H54 (cell line): ENCODE results near the gene PIP5KL1.
A peak's percentile ranks its signal among the peaks of the same experiment; 100 is the strongest.

ENCODE experiments used
- DNase-seq: peaks from one replicate; pipeline ENCODE4 v3.0.0; 2011; ENCODE audit warnings: low spot score, mixed read lengths; ENCODE audit not compliant: insufficient read length
- FAIRE-seq: peaks from 3 replicates; lab custom pipeline; 2011; peaks lifted over from hg19 to GRCh38; lab: Jason Lieb, UNC
- POLR2A ChIP-seq: IDR thresholded peaks from 2 replicates; pipeline ENCODE4 v1.6.1; 2011; ENCODE audit warnings: low read depth, mild to moderate bottlenecking, low read length

PIP5KL1 gene

GRCh38 chr9:127947841-127948710, 17.5 kb upstream of the PIP5KL1 start:
- DNase-seq (no peak), FAIRE-seq (no peak)
- no peak for TF ChIP-seq POLR2A

- DNase-seq (no peak), FAIRE-seq (no peak)
- no peak for TF ChIP-seq POLR2A
Measured at GRCh38 chr9:127946728-127947127, 16.2 kb upstream of the PIP5KL1 start.

- FAIRE-seq (no peak), DNase-seq (no peak)
- TF ChIP-seq POLR2A, result no peak
Measured at GRCh38 chr9:127945942-127946341, 15.4 kb upstream of the PIP5KL1 start.

GRCh38 chr9:127945338-127945737, 14.8 kb upstream of the PIP5KL1 start:
- no peak for FAIRE-seq
- no peak for TF ChIP-seq POLR2A

GRCh38 chr9:127944586-127945218, 14.1 kb upstream of the PIP5KL1 start:
- DNase-seq (no peak), FAIRE-seq (no peak)
- TF ChIP-seq POLR2A, result no peak

More at GRCh38 chr9:127945338-127945737, 14.8 kb upstream of the PIP5KL1 start:
- no peak for DNase-seq

GRCh38 chr9:127943731-127944144, 13.2 kb upstream of the PIP5KL1 start:
- TF ChIP-seq POLR2A, result no peak
- peak; percentile 85 for DNase-seq
- FAIRE-seq, result peak; percentile 33

GRCh38 chr9:127943011-127943662, 12.6 kb upstream of the PIP5KL1 start:
- no peak for TF ChIP-seq POLR2A
- DNase-seq (no peak), FAIRE-seq (no peak)

- DNase-seq (peak; percentile 77), FAIRE-seq (no peak)
- no peak for TF ChIP-seq POLR2A
Measured at GRCh38 chr9:127942216-127943010, 11.8 kb upstream of the PIP5KL1 start.

GRCh38 chr9:127941961-127942215, 11.3 kb upstream of the PIP5KL1 start:
- DNase-seq, result no peak
- no peak for FAIRE-seq
- TF ChIP-seq POLR2A, result no peak

- no peak for FAIRE-seq
- no peak for TF ChIP-seq POLR2A
- no peak for DNase-seq
Measured at GRCh38 chr9:127941062-127941960, 10.7 kb upstream of the PIP5KL1 start.

GRCh38 chr9:127940593-127940992, 10.0 kb upstream of the PIP5KL1 start:
- no peak for DNase-seq
- no peak for TF ChIP-seq POLR2A
- no peak for FAIRE-seq

- no peak for FAIRE-seq
- no peak for DNase-seq
- TF ChIP-seq POLR2A, result no peak
Measured at GRCh38 chr9:127938298-127938690, 7.7 kb upstream of the PIP5KL1 start.
